Hepatocyte (in vitro differentiated cells): Measurements from ENCODE around the gene GNAL. TPM values are rescaled to one million over a fixed set of nuclear protein-coding genes. Genes with fewer than 3 reads are reported as not detected.

Source experiments
- DNase-seq: peaks from one replicate; pipeline ENCODE4 v3.0.0-alpha.2; 2016; ENCODE audit warnings: low spot score
- H2AFZ ChIP-seq: fragments of 200-600 bp; sonication (generic); 2 replicates; pipeline ENCODE4 v1.6.0; 2016; ENCODE audit warnings: antibody characterized with exemption, mild to moderate bottlenecking
- H3K27ac ChIP-seq: fragments of 200-600 bp; sonication (generic); 2 replicates; pipeline ENCODE4 v1.5.1; 2016; ENCODE audit warnings: mild to moderate bottlenecking
- H3K27me3 ChIP-seq: fragments of 200-600 bp; sonication (generic); 2 replicates; pipeline ENCODE4 v1.6.1; 2016
- H3K36me3 ChIP-seq: fragments of 200-600 bp; sonication (generic); replicated peaks from 2 replicates; pipeline ENCODE4 v1.5.1; 2016; ENCODE audit warnings: low read depth; ENCODE audit not compliant: insufficient read depth
- H3K4me1 ChIP-seq: fragments of 200-600 bp; sonication (generic); 2 replicates; pipeline ENCODE4 v1.5.1; 2016; ENCODE audit warnings: mild to moderate bottlenecking, moderate library complexity; ENCODE audit not compliant: insufficient read depth
- H3K4me2 ChIP-seq: fragments of 200-600 bp; sonication (generic); 2 replicates; pipeline ENCODE4 v1.6.0; 2016
- H3K4me3 ChIP-seq: fragments of 200-600 bp; sonication (generic); 2 replicates; pipeline ENCODE4 v1.5.1; 2016; ENCODE audit warnings: mild to moderate bottlenecking
- H3K79me2 ChIP-seq: fragments of 200-600 bp; sonication (generic); 2 replicates; pipeline ENCODE4 v1.6.0; 2017; ENCODE audit warnings: mild to moderate bottlenecking
- H3K9me2 ChIP-seq: fragments of 200-600 bp; sonication (generic); replicated peaks from 2 replicates; pipeline ENCODE4 v1.6.0; 2017; ENCODE audit warnings: mild to moderate bottlenecking; ENCODE audit not compliant: insufficient read depth
- H3K9me3 ChIP-seq: fragments of 200-600 bp; sonication (generic); 2 replicates; pipeline ENCODE4 v1.5.1; 2016; ENCODE audit warnings: low read depth, mild to moderate bottlenecking
- H4K20me1 ChIP-seq: fragments of 200-600 bp; sonication (generic); 2 replicates; pipeline ENCODE4 v1.6.0; 2016; ENCODE audit warnings: mild to moderate bottlenecking; ENCODE audit not compliant: insufficient read depth, poor library complexity, severe bottlenecking
- EZH2 ChIP-seq: fragments of 200-600 bp; sonication (generic); IDR thresholded peaks from 2 replicates; pipeline ENCODE4 v1.6.1; 2016; ENCODE audit warnings: antibody characterized with exemption, mild to moderate bottlenecking, borderline replicate concordance
- EZH2phosphoT487 ChIP-seq: fragments of 200-600 bp; sonication (generic); IDR thresholded peaks from one replicate; pipeline ENCODE4 v1.6.1; 2018; ENCODE audit warnings: antibody characterized with exemption, mild to moderate bottlenecking, low read depth, moderate library complexity; ENCODE audit not compliant: unreplicated experiment, severe bottlenecking
- WGBS: methylation state at CpG from one replicate; pipeline ENCODE4 v1.1.6; 2016; ENCODE audit warnings: low lambda C conversion rate; ENCODE audit errors: missing lambda C conversion rate; 5-methylcytosine and 5-hydroxymethylcytosine counted together
- polyA plus RNA-seq: library from polyadenylated mRNA; unstranded; fragments of >200 nt; fragmentation: Nextera tagmentation; extraction: Ambion mirVana; gene quantifications from 2 replicates; pipeline ENCODE4 v1.2.1, GENCODE V29; 2016
- total RNA-seq: library from RNA; depleted of rRNA; stranded (reverse); fragments of >200 nt; gene quantifications from 2 replicates; pipeline ENCODE4 v1.2.3, GENCODE V29; 2014
- TF ChIP-seq, protein P1 (sequence below): fragments of 200-600 bp; sonication (generic); IDR thresholded peaks from 2 replicates; pipeline ENCODE4 v1.5.1; 2016; ENCODE audit warnings: antibody characterized with exemption, mild to moderate bottlenecking; ENCODE audit not compliant: poor library complexity

GNAL gene
- total and polyA plus RNA-seq, 2 experiments from 2014 or later: 4.4 to 5.2 TPM

GRCh38 chr18:11886577-11887110 lies 197.6 kb downstream of the GNAL start:
- WGBS: 86% methylated on average over 19 of the region's 19 CpGs
- Histone ChIP-seq H3K4me1 (peaks cover 17% of the 10 kb centered on the region), H3K36me3 (no peaks in the 10 kb centered on the region), H3K9me2 (no peaks in the 10 kb centered on the region), H3K9me3 (no peaks in the 10 kb centered on the region), H2AFZ (no peak overlapping the region), H3K4me3 (no peak overlapping the region), H3K27ac (peak overlapping the region; percentile 88), H3K27me3 (no peaks in the 10 kb centered on the region), H4K20me1 (no peaks in the 10 kb centered on the region), H3K79me2 (no peaks in the 10 kb centered on the region), H3K4me2 (no peak overlapping the region)
- no peak for DNase-seq
- TF ChIP-seq EZH2 (no peak), EZH2phosphoT487 (no peak)
- TF ChIP-seq, protein P1, sequence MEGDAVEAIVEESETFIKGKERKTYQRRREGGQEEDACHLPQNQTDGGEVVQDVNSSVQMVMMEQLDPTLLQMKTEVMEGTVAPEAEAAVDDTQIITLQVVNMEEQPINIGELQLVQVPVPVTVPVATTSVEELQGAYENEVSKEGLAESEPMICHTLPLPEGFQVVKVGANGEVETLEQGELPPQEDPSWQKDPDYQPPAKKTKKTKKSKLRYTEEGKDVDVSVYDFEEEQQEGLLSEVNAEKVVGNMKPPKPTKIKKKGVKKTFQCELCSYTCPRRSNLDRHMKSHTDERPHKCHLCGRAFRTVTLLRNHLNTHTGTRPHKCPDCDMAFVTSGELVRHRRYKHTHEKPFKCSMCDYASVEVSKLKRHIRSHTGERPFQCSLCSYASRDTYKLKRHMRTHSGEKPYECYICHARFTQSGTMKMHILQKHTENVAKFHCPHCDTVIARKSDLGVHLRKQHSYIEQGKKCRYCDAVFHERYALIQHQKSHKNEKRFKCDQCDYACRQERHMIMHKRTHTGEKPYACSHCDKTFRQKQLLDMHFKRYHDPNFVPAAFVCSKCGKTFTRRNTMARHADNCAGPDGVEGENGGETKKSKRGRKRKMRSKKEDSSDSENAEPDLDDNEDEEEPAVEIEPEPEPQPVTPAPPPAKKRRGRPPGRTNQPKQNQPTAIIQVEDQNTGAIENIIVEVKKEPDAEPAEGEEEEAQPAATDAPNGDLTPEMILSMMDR: no peak

GRCh38 chr18:11887328-11888128 lies 198.5 kb downstream of the GNAL start:
- Histone ChIP-seq H4K20me1 (no peaks in the 10 kb centered on the region), H3K4me2 (peak overlapping the region; percentile 17), H3K79me2 (no peaks in the 10 kb centered on the region), H3K4me3 (no peak overlapping the region), H3K36me3 (no peaks in the 10 kb centered on the region), H3K27me3 (no peaks in the 10 kb centered on the region), H2AFZ (no peak overlapping the region), H3K4me1 (peaks cover 16% of the 10 kb centered on the region), H3K9me3 (no peaks in the 10 kb centered on the region), H3K27ac (peak overlapping the region; percentile 88), H3K9me2 (no peaks in the 10 kb centered on the region)
- 33% methylated on average over 8 of the region's 8 CpGs for WGBS
- DNase-seq: peak; percentile 60
- TF ChIP-seq EZH2phosphoT487 (no peak), EZH2 (no peak)
- TF ChIP-seq, protein P1: no peak

GRCh38 chr18:11888726-11889125 lies 199.7 kb downstream of the GNAL start:
- peak overlapping the region; percentile 88 for H3K27ac ChIP-seq
- no peak overlapping the region for H2AFZ ChIP-seq
- TF ChIP-seq, protein P1: no peak
- TF ChIP-seq EZH2phosphoT487: no peak
- H3K4me1 ChIP-seq: peaks cover 16% of the 10 kb centered on the region
- H3K4me3 ChIP-seq: no peak overlapping the region
- DNase-seq: no peak
- H4K20me1 ChIP-seq: no peaks in the 10 kb centered on the region
- no peaks in the 10 kb centered on the region for H3K36me3 ChIP-seq
- no peaks in the 10 kb centered on the region for H3K27me3 ChIP-seq
- no peaks in the 10 kb centered on the region for H3K79me2 ChIP-seq
- 56% methylated on average over 2 of the region's 2 CpGs for WGBS
- H3K4me2 ChIP-seq: no peak overlapping the region
- H3K9me2 ChIP-seq: no peaks in the 10 kb centered on the region
- H3K9me3 ChIP-seq: no peaks in the 10 kb centered on the region
